ENCODE data around the gene MPRIP. TPM values are rescaled to one million over a fixed set of nuclear protein-coding genes. Genes with fewer than 3 reads are reported as not detected.

Gene MPRIP
- polyA plus RNA-seq, 1 donor from 2014 or later = 47.3 TPM

DNA sequence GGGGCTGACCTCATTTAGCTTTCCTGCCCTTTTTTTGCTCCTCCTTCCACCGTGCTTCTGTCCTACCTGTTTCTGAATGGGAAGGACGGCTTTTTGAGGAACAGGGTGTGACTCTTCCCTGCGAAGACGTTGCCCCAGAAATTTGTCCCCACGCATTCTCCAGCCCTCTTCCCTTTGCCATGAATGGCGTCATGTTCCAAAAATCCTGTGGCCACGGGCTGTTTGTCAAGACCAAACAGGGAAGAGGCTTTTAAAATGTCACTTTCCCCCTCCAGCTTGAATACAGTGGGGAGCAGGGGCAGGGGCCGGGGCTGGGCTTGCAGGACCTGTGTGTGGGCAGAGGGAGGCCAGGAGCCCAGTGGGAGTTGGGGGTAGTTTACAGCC, 13.9 kb downstream of the MPRIP start:
- H4K20me1 ChIP-seq (ENCODE audit: insufficient read depth) = peaks cover 10% of the 10 kb centered on the region
- H3K27me3 ChIP-seq (ENCODE audit: insufficient read depth, low read depth, low read length) = no peaks in the 10 kb centered on the region
- peaks cover 72% of the 10 kb centered on the region for H3K79me2 ChIP-seq (replicated peaks; ENCODE audit: insufficient read depth, low read length)
- H3K27ac ChIP-seq (ENCODE audit: low read length) = no peak overlapping the region
- no peak for TF ChIP-seq SMC3 (conservative IDR thresholded peaks at IDR 0.05; ENCODE audit: poor library complexity)
- TF ChIP-seq EP300 (conservative IDR thresholded peaks at IDR 0.05; ENCODE audit: poor library complexity, severe bottlenecking) = no peak
- no peak for TF ChIP-seq RAD21 (conservative IDR thresholded peaks at IDR 0.05)
- no peak for TF ChIP-seq MXI1 (conservative IDR thresholded peaks at IDR 0.05; ENCODE audit: poor library complexity, severe bottlenecking)
- TF ChIP-seq, protein P1, sequence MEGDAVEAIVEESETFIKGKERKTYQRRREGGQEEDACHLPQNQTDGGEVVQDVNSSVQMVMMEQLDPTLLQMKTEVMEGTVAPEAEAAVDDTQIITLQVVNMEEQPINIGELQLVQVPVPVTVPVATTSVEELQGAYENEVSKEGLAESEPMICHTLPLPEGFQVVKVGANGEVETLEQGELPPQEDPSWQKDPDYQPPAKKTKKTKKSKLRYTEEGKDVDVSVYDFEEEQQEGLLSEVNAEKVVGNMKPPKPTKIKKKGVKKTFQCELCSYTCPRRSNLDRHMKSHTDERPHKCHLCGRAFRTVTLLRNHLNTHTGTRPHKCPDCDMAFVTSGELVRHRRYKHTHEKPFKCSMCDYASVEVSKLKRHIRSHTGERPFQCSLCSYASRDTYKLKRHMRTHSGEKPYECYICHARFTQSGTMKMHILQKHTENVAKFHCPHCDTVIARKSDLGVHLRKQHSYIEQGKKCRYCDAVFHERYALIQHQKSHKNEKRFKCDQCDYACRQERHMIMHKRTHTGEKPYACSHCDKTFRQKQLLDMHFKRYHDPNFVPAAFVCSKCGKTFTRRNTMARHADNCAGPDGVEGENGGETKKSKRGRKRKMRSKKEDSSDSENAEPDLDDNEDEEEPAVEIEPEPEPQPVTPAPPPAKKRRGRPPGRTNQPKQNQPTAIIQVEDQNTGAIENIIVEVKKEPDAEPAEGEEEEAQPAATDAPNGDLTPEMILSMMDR (IDR thresholded peaks at IDR 0.05; ENCODE audit: poor library complexity, severe bottlenecking) = no peak
- TF ChIP-seq, protein P2, sequence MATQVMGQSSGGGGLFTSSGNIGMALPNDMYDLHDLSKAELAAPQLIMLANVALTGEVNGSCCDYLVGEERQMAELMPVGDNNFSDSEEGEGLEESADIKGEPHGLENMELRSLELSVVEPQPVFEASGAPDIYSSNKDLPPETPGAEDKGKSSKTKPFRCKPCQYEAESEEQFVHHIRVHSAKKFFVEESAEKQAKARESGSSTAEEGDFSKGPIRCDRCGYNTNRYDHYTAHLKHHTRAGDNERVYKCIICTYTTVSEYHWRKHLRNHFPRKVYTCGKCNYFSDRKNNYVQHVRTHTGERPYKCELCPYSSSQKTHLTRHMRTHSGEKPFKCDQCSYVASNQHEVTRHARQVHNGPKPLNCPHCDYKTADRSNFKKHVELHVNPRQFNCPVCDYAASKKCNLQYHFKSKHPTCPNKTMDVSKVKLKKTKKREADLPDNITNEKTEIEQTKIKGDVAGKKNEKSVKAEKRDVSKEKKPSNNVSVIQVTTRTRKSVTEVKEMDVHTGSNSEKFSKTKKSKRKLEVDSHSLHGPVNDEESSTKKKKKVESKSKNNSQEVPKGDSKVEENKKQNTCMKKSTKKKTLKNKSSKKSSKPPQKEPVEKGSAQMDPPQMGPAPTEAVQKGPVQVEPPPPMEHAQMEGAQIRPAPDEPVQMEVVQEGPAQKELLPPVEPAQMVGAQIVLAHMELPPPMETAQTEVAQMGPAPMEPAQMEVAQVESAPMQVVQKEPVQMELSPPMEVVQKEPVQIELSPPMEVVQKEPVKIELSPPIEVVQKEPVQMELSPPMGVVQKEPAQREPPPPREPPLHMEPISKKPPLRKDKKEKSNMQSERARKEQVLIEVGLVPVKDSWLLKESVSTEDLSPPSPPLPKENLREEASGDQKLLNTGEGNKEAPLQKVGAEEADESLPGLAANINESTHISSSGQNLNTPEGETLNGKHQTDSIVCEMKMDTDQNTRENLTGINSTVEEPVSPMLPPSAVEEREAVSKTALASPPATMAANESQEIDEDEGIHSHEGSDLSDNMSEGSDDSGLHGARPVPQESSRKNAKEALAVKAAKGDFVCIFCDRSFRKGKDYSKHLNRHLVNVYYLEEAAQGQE (IDR thresholded peaks at IDR 0.05; ENCODE audit: borderline replicate concordance) = no peak
- no peak for TF ChIP-seq TAF1 (IDR thresholded peaks at IDR 0.05; ENCODE audit: low read depth)
- no peak for TF ChIP-seq POLR2AphosphoS5 (IDR thresholded peaks at IDR 0.05)
- TF ChIP-seq EZH2 (IDR thresholded peaks at IDR 0.05; ENCODE audit: borderline replicate concordance, insufficient read depth, low read length, poor library complexity, severe bottlenecking) = no peak
- no peaks in the 10 kb centered on the region for H3K9me3 ChIP-seq (ENCODE audit: low read length)
- no peak overlapping the region for H2AFZ ChIP-seq (ENCODE audit: low read depth, low read length)
- no peak overlapping the region for H3K4me2 ChIP-seq (ENCODE audit: low read length)
- no peaks in the 10 kb centered on the region for H3K9me2 ChIP-seq (ENCODE audit: insufficient read depth, low read length)
- no peak overlapping the region for H3K4me3 ChIP-seq (ENCODE audit: low read length)
- H3K36me3 ChIP-seq (ENCODE audit: insufficient read depth, low read length) = no peaks in the 10 kb centered on the region
- no peaks in the 10 kb centered on the region for H3F3A ChIP-seq (ENCODE audit: insufficient read depth, low read length, poor library complexity, severe bottlenecking)
- no peak overlapping the region for H3K9ac ChIP-seq (ENCODE audit: low read length)

DNA sequence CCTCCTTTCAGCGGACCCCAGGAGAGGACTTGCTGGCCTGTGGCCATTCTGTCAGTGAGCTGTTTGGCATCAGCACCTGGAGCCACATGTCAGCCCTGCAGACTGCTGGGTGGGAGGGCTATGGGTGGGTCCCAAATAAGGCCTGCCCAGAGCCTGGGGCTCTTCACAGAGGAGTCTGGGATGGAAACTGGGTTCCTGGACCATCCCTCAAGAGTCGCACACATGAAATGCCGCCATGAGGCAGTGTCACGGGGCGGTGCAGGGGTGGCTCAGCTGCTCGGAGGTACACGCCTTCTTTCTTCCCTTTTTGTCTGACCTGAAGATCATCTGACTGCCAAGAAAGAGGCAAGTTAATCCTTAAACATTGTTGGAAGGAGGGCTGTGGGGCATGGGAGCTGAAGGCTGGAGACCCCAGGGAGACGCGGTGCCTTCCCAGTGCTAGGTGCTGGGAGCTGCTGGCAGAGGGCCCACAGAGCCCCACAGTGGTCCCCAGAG, 14.8 kb downstream of the MPRIP start:
- TF ChIP-seq, protein P1 (IDR thresholded peaks at IDR 0.05; ENCODE audit: poor library complexity, severe bottlenecking) = no peak
- no peak for TF ChIP-seq TAF1 (IDR thresholded peaks at IDR 0.05; ENCODE audit: low read depth)
- TF ChIP-seq EP300 (conservative IDR thresholded peaks at IDR 0.05; ENCODE audit: poor library complexity, severe bottlenecking) = no peak
- TF ChIP-seq RAD21 (conservative IDR thresholded peaks at IDR 0.05) = no peak
- TF ChIP-seq, protein P2 (IDR thresholded peaks at IDR 0.05; ENCODE audit: borderline replicate concordance) = no peak
- TF ChIP-seq POLR2AphosphoS5 (IDR thresholded peaks at IDR 0.05) = no peak
- Histone ChIP-seq H3K36me3 (ENCODE audit: insufficient read depth, low read length) (no peaks in the 10 kb centered on the region), H4K20me1 (ENCODE audit: insufficient read depth) (peaks cover 15% of the 10 kb centered on the region), H2AFZ (ENCODE audit: low read depth, low read length) (no peak overlapping the region), H3K9me3 (ENCODE audit: low read length) (no peaks in the 10 kb centered on the region), H3K9me2 (ENCODE audit: insufficient read depth, low read length) (no peaks in the 10 kb centered on the region), H3K4me3 (ENCODE audit: low read length) (no peak overlapping the region), H3K79me2 (replicated peaks; ENCODE audit: insufficient read depth, low read length) (peaks cover 71% of the 10 kb centered on the region), H3K9ac (ENCODE audit: low read length) (no peak overlapping the region), H3F3A (ENCODE audit: insufficient read depth, low read length, poor library complexity, severe bottlenecking) (no peaks in the 10 kb centered on the region), H3K4me2 (ENCODE audit: low read length) (no peak overlapping the region), H3K27me3 (ENCODE audit: insufficient read depth, low read depth, low read length) (no peaks in the 10 kb centered on the region), H3K27ac (ENCODE audit: low read length) (no peak overlapping the region)
